IMR-90 (cell line): ENCODE results near the gene MRAP. TPM values are rescaled to one million over a fixed set of nuclear protein-coding genes. Genes with fewer than 3 reads are reported as not detected.

Experiments used
- ATAC-seq: fragments of 200-7000 bp; cut with Tn5 transposase; 2 replicates; pipeline ENCODE4 v1.9.1; 2020; ENCODE audit warnings: low read depth, mild to moderate bottlenecking, moderate library complexity
- BruUV-seq: library from RNA; stranded (reverse); fragments of 400-500 nt; replicated peaks from 2 replicates; lab custom pipeline; 2021; lab: Mats Ljungman, UMichigan
- CTCF ChIA-PET: fragments of 300-600 bp; formaldehyde crosslinking; extraction: SDS; loops from one replicate; lab custom pipeline; 2021; ENCODE audit warnings: antibody characterized with exemption; lab: Yijun Ruan, JAX
- POLR2A ChIA-PET: fragments of 300-600 bp; sonication (Branson Sonifier 250); formaldehyde crosslinking; loops from one replicate; lab custom pipeline; 2022; ENCODE audit warnings: antibody characterized with exemption; ENCODE audit not compliant: unreplicated experiment; lab: Charles Lee
- DNase-seq: peaks from one replicate; pipeline ENCODE4 v3.0.0; 2013
- H2AFZ ChIP-seq: replicated peaks from 2 replicates; pipeline ENCODE3; 2013; ENCODE audit warnings: low read length, mild to moderate bottlenecking; ENCODE audit not compliant: poor library complexity
- H2AK5ac ChIP-seq: 2 replicates; pipeline ENCODE4 v1.6.1; 2013; ENCODE audit warnings: low read depth, low read length, inconsistent platforms
- H2AK9ac ChIP-seq: replicated peaks from 2 replicates; pipeline ENCODE3; 2013; ENCODE audit warnings: mild to moderate bottlenecking, low read depth, low read length, moderate library complexity; ENCODE audit not compliant: poor library complexity
- H2BK120ac ChIP-seq: 2 replicates; pipeline ENCODE4 v1.6.1; 2013; ENCODE audit warnings: low read depth, low read length, inconsistent platforms
- H2BK15ac ChIP-seq: 3 replicates; pipeline ENCODE4 v1.6.1; 2013; ENCODE audit warnings: low read depth, low read length, inconsistent platforms
- H2BK20ac ChIP-seq: 2 replicates; pipeline ENCODE4 v1.6.1; 2013; ENCODE audit warnings: low read depth, mild to moderate bottlenecking, inconsistent platforms, low read length, moderate library complexity
- H2BK5ac ChIP-seq: 2 replicates; pipeline ENCODE4 v1.6.1; 2013; ENCODE audit warnings: mild to moderate bottlenecking, low read depth, low read length, inconsistent platforms; ENCODE audit not compliant: poor library complexity, severe bottlenecking
- H3K14ac ChIP-seq: replicated peaks from 2 replicates; pipeline ENCODE4 v1.6.1; 2013; ENCODE audit warnings: low read depth, low read length, inconsistent platforms
- H3K18ac ChIP-seq: 2 replicates; pipeline ENCODE4 v1.6.1; 2013; ENCODE audit warnings: low read depth, low read length, control low read depth
- H3K23ac ChIP-seq: 2 replicates; pipeline ENCODE4 v1.6.1; 2013; ENCODE audit warnings: low read depth, low read length, inconsistent platforms
- H3K27ac ChIP-seq: 2 replicates; pipeline ENCODE4 v1.5.1; 2013; ENCODE audit warnings: mild to moderate bottlenecking, control low read depth, low read length; ENCODE audit not compliant: insufficient read depth
- H3K27me3 ChIP-seq: 2 replicates; pipeline ENCODE4 v1.6.1; 2013; ENCODE audit warnings: low read length; ENCODE audit not compliant: control insufficient read depth, insufficient read depth
- H3K36me3 ChIP-seq: 2 replicates; pipeline ENCODE4 v1.6.1; 2013; ENCODE audit warnings: low read length, mixed read lengths; ENCODE audit not compliant: control insufficient read depth, insufficient read depth
- H3K4ac ChIP-seq: 2 replicates; pipeline ENCODE4 v1.6.1; 2013; ENCODE audit warnings: low read depth, low read length, inconsistent platforms
- H3K4me1 ChIP-seq: 2 replicates; pipeline ENCODE4 v1.6.1; 2013; ENCODE audit warnings: low read length, mixed read lengths; ENCODE audit not compliant: control insufficient read depth, insufficient read depth
- H3K4me2 ChIP-seq: 2 replicates; pipeline ENCODE4 v1.6.1; 2013; ENCODE audit warnings: low read depth, mild to moderate bottlenecking, control low read depth, low read length, moderate library complexity
- H3K4me3 ChIP-seq: 2 replicates; pipeline ENCODE4 v1.5.1; 2013; ENCODE audit warnings: low read depth, mild to moderate bottlenecking, control low read depth, low read length, moderate library complexity; ENCODE audit not compliant: insufficient read depth
- H3K56ac ChIP-seq: 2 replicates; pipeline ENCODE4 v1.6.1; 2013; ENCODE audit warnings: low read length, inconsistent platforms; ENCODE audit not compliant: insufficient read depth; ENCODE audit errors: extremely low read depth
- H3K79me1 ChIP-seq, 2 experiments: 2 replicates each; pipeline ENCODE4 v1.6.1; 2013; ENCODE audit warnings: low read length in 2 of 2, inconsistent platforms in 1 of 2, low read depth in 1 of 2
- H3K9ac ChIP-seq: 2 replicates; pipeline ENCODE4 v1.6.1; 2013; ENCODE audit warnings: low read depth, low read length, control low read depth
- H3K9me1 ChIP-seq: 2 replicates; pipeline ENCODE4 v1.6.1; 2013; ENCODE audit warnings: low read length, inconsistent platforms; ENCODE audit not compliant: insufficient read depth
- H3K9me3 ChIP-seq: 2 replicates; pipeline ENCODE4 v1.6.1; 2013; ENCODE audit warnings: low read length; ENCODE audit not compliant: control insufficient read depth, insufficient read depth
- H4K20me1 ChIP-seq: 2 replicates; pipeline ENCODE4 v1.6.1; 2013; ENCODE audit warnings: low read length, inconsistent platforms; ENCODE audit not compliant: insufficient read depth
- H4K5ac ChIP-seq: 2 replicates; pipeline ENCODE4 v1.6.1; 2013; ENCODE audit warnings: mild to moderate bottlenecking, low read depth, low read length, control low read depth
- H4K8ac ChIP-seq, 2 experiments: 2 replicates each; pipeline ENCODE4 v1.6.1; 2013; ENCODE audit warnings: low read depth in 2 of 2, low read length in 2 of 2, control low read depth in 1 of 2, inconsistent platforms in 1 of 2
- H4K91ac ChIP-seq: 2 replicates; pipeline ENCODE4 v1.6.1; 2013; ENCODE audit warnings: low read depth, low read length, inconsistent platforms; ENCODE audit not compliant: insufficient read depth
- BHLHE40 ChIP-seq: fragments of 150-350 bp; IDR thresholded peaks from 2 replicates; pipeline ENCODE4 v1.6.1; 2016; ENCODE audit warnings: mild to moderate bottlenecking, low read depth, low read length
- CEBPB ChIP-seq: IDR thresholded peaks from 2 replicates; pipeline ENCODE4 v1.6.1; 2012; ENCODE audit warnings: low read depth, low read length, improper control_type of control experiment
- CHD1 ChIP-seq: IDR thresholded peaks from 2 replicates; pipeline ENCODE4 v1.6.1; 2012; ENCODE audit warnings: low read depth, low read length, improper control_type of control experiment
- FOS ChIP-seq: fragments of 150-350 bp; IDR thresholded peaks from 2 replicates; pipeline ENCODE4 v1.6.1; 2016; ENCODE audit warnings: low read depth, low read length
- MAFK ChIP-seq: IDR thresholded peaks from 2 replicates; pipeline ENCODE4 v1.6.1; 2012; ENCODE audit warnings: low read depth, low read length, improper control_type of control experiment
- MAZ ChIP-seq: IDR thresholded peaks from 2 replicates; pipeline ENCODE4 v1.6.1; 2012; ENCODE audit warnings: low read depth, mild to moderate bottlenecking, low read length, improper control_type of control experiment, moderate library complexity, borderline replicate concordance
- MXI1 ChIP-seq: IDR thresholded peaks from 2 replicates; pipeline ENCODE4 v1.6.1; 2012; ENCODE audit warnings: low read depth, mild to moderate bottlenecking, low read length, moderate library complexity, borderline replicate concordance
- NFE2L2 ChIP-seq: fragments of 150-350 bp; IDR thresholded peaks from 2 replicates; pipeline ENCODE4 v1.6.1; 2016; ENCODE audit warnings: low read depth, mild to moderate bottlenecking, low read length
- POLR2A ChIP-seq: IDR thresholded peaks from 2 replicates; pipeline ENCODE4 v1.6.1; 2012; ENCODE audit warnings: mild to moderate bottlenecking, low read depth, low read length
- RAD21 ChIP-seq: IDR thresholded peaks from 2 replicates; pipeline ENCODE4 v1.6.1; 2012; ENCODE audit warnings: low read length, improper control_type of control experiment
- RCOR1 ChIP-seq: IDR thresholded peaks from 2 replicates; pipeline ENCODE4 v1.6.1; 2012; ENCODE audit warnings: mild to moderate bottlenecking, low read length, improper control_type of control experiment; ENCODE audit not compliant: insufficient replicate concordance
- RFX5 ChIP-seq: IDR thresholded peaks from 2 replicates; pipeline ENCODE4 v1.8.0; 2012; ENCODE audit warnings: low read depth, mild to moderate bottlenecking, low read length, moderate library complexity
- SMC3 ChIP-seq: fragments of 150-350 bp; IDR thresholded peaks from 2 replicates; pipeline ENCODE4 v1.6.1; 2016; ENCODE audit warnings: low read depth, mild to moderate bottlenecking, antibody characterized with exemption, low read length, moderate library complexity
- WGBS, 2 experiments: methylation state at CpG; one replicate each; pipeline versions ENCODE4 v1.1.5 to v1.1.7; 2013; ENCODE audit warnings: missing lambda C conversion rate in 2 of 2; ENCODE audit not compliant: insufficient read length in 1 of 2; ENCODE audit errors: extremely low coverage in 2 of 2; 5-methylcytosine and 5-hydroxymethylcytosine counted together
- dilution Hi-C: fragments of 300-500 bp; cut with HindIII; formaldehyde crosslinking; loops from one replicate; pipeline ENCODE4 v1.14.3; 2018; ENCODE audit warnings: low sequenced_read_pairs; ENCODE audit not compliant: unreplicated experiment
- in situ Hi-C: fragments of 300-500 bp; cut with MboI; formaldehyde crosslinking; loops from 3 replicates; pipeline ENCODE4 v1.14.3; 2019; ENCODE audit warnings: low sequenced_read_pairs, inconsistent platforms, mixed read lengths
- intact Hi-C: fragments of 100-400 bp; cut with micrococcal nuclease; formaldehyde crosslinking; loops from 2 replicates; pipeline ENCODE4 v1.10.0; 2022
- polyA plus RNA-seq, 3 experiments: library from polyadenylated mRNA; depleted of rRNA; stranded (reverse); fragments of >200 nt; gene quantifications; 2 replicates each; pipeline ENCODE4 v1.2.3, GENCODE V29; 2012; ENCODE audit warnings: low replicate concordance in 1 of 3
- total RNA-seq: library from RNA; depleted of rRNA; stranded (reverse); fragments of >200 nt; gene quantifications from 2 replicates; pipeline ENCODE4 v1.2.3, GENCODE V29; 2012
- TF ChIP-seq, protein P1 (sequence below): conservative IDR thresholded peaks from 2 replicates; pipeline ENCODE4 v1.5.1; 2012; ENCODE audit warnings: mild to moderate bottlenecking, low read depth, low read length, improper control_type of control experiment
- TF ChIP-seq, protein P2 (sequence below): fragments of 150-350 bp; IDR thresholded peaks from 2 replicates; pipeline ENCODE4 v1.6.1; 2017; ENCODE audit warnings: mild to moderate bottlenecking, antibody characterized with exemption, low read length, low read depth
- TF ChIP-seq, protein P3 (sequence below): fragments of 150-350 bp; IDR thresholded peaks from 2 replicates; pipeline ENCODE4 v1.6.1; 2016; ENCODE audit warnings: low read depth, mild to moderate bottlenecking, low read length, moderate library complexity, borderline replicate concordance

The MRAP gene
- total and polyA plus RNA-seq, 2 of the 4 experiments (the other 2 are of a cell fraction): not detected

DNA sequence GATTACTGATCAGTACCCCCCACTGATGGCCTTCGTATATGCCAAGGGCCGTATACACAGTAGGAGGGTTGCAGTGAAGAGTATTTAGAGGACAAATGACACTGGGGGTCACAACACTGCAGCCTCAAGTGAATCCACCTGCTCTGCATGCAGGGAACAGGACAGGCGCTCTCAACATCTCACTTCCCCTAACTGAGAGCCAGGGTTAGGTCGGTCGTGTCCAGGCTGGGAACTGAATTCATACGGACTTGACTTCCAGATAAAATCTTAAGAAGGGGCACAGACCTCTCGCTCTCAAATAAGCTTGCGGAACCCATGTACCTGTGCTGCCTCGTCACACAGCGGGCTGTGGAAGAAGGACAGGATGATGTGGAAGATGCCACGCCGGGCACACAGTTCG lies 22.8 kb downstream of the MRAP start:
- H2BK5ac ChIP-seq: no peak overlapping the region
- intact Hi-C loops: no loop called here
- no peak overlapping the region for H2AFZ ChIP-seq

More for the DNA sequence above, 22.8 kb downstream of the MRAP start:
- Histone ChIP-seq H3K27ac (no peak overlapping the region), H3K4me2 (no peak overlapping the region), H3K4me3 (no peak overlapping the region), H3K9me1 (peaks cover 3% of the 10 kb centered on the region; the same call in 1 of the 2 replicates), H3K14ac (no peak overlapping the region), H2BK15ac (no peak overlapping the region), H3K18ac (no peak overlapping the region), H3K23ac (no peak overlapping the region), H3K9ac (no peak overlapping the region), H3K4ac (no peak overlapping the region), H4K91ac (no peak overlapping the region), H3K79me1 (peaks cover 3 to 22% of the 10 kb centered on the region in 2 experiments; a peak in 3 of 4 replicates), H2AK9ac (no peak overlapping the region), H3K36me3 (peaks cover 77% of the 10 kb centered on the region), H3K56ac (no peak overlapping the region), H3K27me3 (no peaks in the 10 kb centered on the region), H4K5ac (no peak overlapping the region), H4K20me1 (no peaks in the 10 kb centered on the region; the same call in 1 of the 2 replicates), H2AK5ac (no peak overlapping the region), H3K9me3 (no peaks in the 10 kb centered on the region), H2BK120ac (no peak overlapping the region), H3K4me1 (peaks cover 4% of the 10 kb centered on the region; the same call in 1 of the 2 replicates), H2BK20ac (no peak overlapping the region), H4K8ac (no peak overlapping the region)
- dilution Hi-C loops: no loop called here
- TF ChIP-seq FOS (no peak), BHLHE40 (no peak), CEBPB (no peak), NFE2L2 (no peak), MAZ (no peak), POLR2A (no peak), RAD21 (no peak), RCOR1 (no peak), MAFK (no peak), SMC3 (no peak), MXI1 (no peak), RFX5 (no peak), CHD1 (no peak)
- TF ChIP-seq, protein P1, sequence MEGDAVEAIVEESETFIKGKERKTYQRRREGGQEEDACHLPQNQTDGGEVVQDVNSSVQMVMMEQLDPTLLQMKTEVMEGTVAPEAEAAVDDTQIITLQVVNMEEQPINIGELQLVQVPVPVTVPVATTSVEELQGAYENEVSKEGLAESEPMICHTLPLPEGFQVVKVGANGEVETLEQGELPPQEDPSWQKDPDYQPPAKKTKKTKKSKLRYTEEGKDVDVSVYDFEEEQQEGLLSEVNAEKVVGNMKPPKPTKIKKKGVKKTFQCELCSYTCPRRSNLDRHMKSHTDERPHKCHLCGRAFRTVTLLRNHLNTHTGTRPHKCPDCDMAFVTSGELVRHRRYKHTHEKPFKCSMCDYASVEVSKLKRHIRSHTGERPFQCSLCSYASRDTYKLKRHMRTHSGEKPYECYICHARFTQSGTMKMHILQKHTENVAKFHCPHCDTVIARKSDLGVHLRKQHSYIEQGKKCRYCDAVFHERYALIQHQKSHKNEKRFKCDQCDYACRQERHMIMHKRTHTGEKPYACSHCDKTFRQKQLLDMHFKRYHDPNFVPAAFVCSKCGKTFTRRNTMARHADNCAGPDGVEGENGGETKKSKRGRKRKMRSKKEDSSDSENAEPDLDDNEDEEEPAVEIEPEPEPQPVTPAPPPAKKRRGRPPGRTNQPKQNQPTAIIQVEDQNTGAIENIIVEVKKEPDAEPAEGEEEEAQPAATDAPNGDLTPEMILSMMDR: no peak
- TF ChIP-seq, protein P2, sequence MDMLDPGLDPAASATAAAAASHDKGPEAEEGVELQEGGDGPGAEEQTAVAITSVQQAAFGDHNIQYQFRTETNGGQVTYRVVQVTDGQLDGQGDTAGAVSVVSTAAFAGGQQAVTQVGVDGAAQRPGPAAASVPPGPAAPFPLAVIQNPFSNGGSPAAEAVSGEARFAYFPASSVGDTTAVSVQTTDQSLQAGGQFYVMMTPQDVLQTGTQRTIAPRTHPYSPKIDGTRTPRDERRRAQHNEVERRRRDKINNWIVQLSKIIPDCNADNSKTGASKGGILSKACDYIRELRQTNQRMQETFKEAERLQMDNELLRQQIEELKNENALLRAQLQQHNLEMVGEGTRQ: no peak
- TF ChIP-seq, protein P3, sequence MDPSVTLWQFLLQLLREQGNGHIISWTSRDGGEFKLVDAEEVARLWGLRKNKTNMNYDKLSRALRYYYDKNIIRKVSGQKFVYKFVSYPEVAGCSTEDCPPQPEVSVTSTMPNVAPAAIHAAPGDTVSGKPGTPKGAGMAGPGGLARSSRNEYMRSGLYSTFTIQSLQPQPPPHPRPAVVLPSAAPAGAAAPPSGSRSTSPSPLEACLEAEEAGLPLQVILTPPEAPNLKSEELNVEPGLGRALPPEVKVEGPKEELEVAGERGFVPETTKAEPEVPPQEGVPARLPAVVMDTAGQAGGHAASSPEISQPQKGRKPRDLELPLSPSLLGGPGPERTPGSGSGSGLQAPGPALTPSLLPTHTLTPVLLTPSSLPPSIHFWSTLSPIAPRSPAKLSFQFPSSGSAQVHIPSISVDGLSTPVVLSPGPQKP: no peak
- ATAC-seq (no peak), DNase-seq (no peak)
- ChIA-PET POLR2A (no interaction called here), CTCF (no interaction called here)
- in situ Hi-C loops: no loop called here
- WGBS, 2 experiments: 93% methylated on average over 3 of the region's 13 CpGs; no CpG with 5 or more reads in 1 of the 2 experiments
- no TSS peak for BruUV-seq
